Smooth muscle cell (in vitro differentiated cells): ENCODE data around the gene DAPK2. TPM values are rescaled to one million over a fixed set of nuclear protein-coding genes. Genes with fewer than 3 reads are reported as not detected.

Experiments
- DNase-seq: peaks from one replicate; lab custom pipeline; 2025; ENCODE audit not compliant: unreplicated experiment; lab: John Stamatoyannopoulos, UW
- H2AFZ ChIP-seq: fragments of 200-600 bp; sonication (generic); 2 replicates; pipeline ENCODE4 v1.6.0; 2016; ENCODE audit warnings: antibody characterized with exemption, low read depth, mild to moderate bottlenecking
- H3F3A ChIP-seq: fragments of 200-600 bp; sonication (generic); 2 replicates; pipeline ENCODE4 v1.6.0; 2017; ENCODE audit warnings: antibody characterized with exemption, low read depth
- H3K27ac ChIP-seq: fragments of 200-600 bp; sonication (generic); 2 replicates; pipeline ENCODE4 v1.5.1; 2016; ENCODE audit warnings: low read depth, mild to moderate bottlenecking
- H3K27me3 ChIP-seq: fragments of 200-600 bp; sonication (generic); 2 replicates; pipeline ENCODE4 v1.6.1; 2016; ENCODE audit warnings: low read depth, mild to moderate bottlenecking
- H3K36me3 ChIP-seq: fragments of 200-600 bp; sonication (generic); 2 replicates; pipeline ENCODE4 v1.5.1; 2016; ENCODE audit warnings: low read depth
- H3K4me1 ChIP-seq: fragments of 200-600 bp; sonication (generic); 2 replicates; pipeline ENCODE4 v1.5.1; 2016; ENCODE audit warnings: low read depth
- H3K4me2 ChIP-seq: fragments of 200-600 bp; sonication (generic); 2 replicates; pipeline ENCODE4 v1.6.0; 2016; ENCODE audit warnings: mild to moderate bottlenecking
- H3K4me3 ChIP-seq: fragments of 200-600 bp; sonication (generic); 2 replicates; pipeline ENCODE4 v1.5.1; 2016; ENCODE audit warnings: mild to moderate bottlenecking
- H3K79me2 ChIP-seq: fragments of 200-600 bp; sonication (generic); 2 replicates; pipeline ENCODE4 v1.6.0; 2016; ENCODE audit warnings: low read depth, mild to moderate bottlenecking
- H3K9ac ChIP-seq: fragments of 200-600 bp; sonication (generic); 2 replicates; pipeline ENCODE4 v1.6.0; 2016; ENCODE audit warnings: low read depth
- H3K9me3 ChIP-seq: fragments of 200-600 bp; sonication (generic); replicated peaks from 2 replicates; pipeline ENCODE4 v1.5.1; 2016; ENCODE audit warnings: low read depth
- H4K20me1 ChIP-seq: fragments of 200-600 bp; sonication (generic); 2 replicates; pipeline ENCODE4 v1.6.0; 2016; ENCODE audit warnings: low read depth
- WGBS: methylation state at CpG from one replicate; pipeline ENCODE4 v1.1.7; 2016; ENCODE audit warnings: low lambda C conversion rate; 5-methylcytosine and 5-hydroxymethylcytosine counted together
- polyA plus RNA-seq: library from polyadenylated mRNA; unstranded; fragments of >200 nt; fragmentation: Nextera tagmentation; extraction: Ambion mirVana; gene quantifications from 2 replicates; pipeline ENCODE4 v1.2.1, GENCODE V29; 2016
- total RNA-seq: library from RNA; depleted of rRNA; stranded (reverse); fragments of >200 nt; gene quantifications from 2 replicates; pipeline ENCODE4 v1.2.3, GENCODE V29; 2014
- TF ChIP-seq, protein P1 (sequence below): fragments of 200-600 bp; sonication (generic); IDR thresholded peaks from 2 replicates; pipeline ENCODE4 v1.5.1; 2017; ENCODE audit warnings: borderline replicate concordance, mild to moderate bottlenecking, antibody characterized with exemption; ENCODE audit not compliant: insufficient read depth, poor library complexity, severe bottlenecking

The DAPK2 gene
- total and polyA plus RNA-seq, 2 experiments from 2014 or later, result not detected

DNA sequence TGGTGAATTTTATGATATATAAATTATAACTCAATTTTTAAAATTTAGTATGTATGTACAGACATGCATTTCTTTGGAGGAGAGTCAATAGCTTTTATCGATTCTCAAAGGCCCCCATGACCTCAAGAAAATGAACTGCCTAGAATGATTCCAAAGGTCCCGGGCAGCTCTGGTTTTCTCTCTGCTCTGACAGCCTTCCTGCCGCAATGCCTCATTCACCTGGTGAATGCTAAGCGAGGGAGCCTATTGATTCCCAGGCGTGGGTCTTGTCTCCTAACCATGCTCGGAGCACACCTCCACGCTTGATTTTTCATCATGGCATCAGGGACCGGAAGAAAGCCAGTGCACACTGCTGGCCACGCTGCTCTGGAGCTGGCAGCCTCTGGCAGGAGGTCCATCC, 132.9 kb downstream of the DAPK2 start:
- H3F3A ChIP-seq, result no peaks in the 10 kb centered on the region

DNA sequence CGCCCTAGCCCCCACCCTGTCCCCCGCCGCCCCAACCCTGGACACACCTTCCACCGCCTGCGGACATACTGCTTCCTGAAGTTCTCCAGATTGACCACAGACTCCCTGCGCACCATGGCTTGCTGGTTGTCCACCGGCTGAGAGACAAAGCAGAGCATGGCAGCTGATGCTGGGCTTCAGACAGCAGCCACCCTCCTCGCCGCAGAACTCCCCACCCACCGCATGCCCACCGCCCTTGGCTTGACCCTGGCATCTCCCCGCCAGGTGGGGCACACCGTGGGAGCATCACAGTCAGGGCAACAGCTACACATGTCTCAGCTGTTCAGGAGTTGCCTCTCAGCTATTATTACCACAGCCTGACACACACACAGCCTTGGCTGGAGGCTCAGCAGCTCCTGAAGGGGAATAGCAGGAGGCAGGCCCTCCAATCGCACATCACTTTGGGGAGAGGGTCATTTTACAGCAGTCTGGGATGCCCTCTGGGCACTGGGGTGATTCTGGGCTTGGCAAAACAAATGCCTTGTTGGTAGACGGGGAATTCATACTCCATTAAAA, 134.1 kb downstream of the DAPK2 start:
- Histone ChIP-seq H3K4me1 (peaks cover 6% of the 10 kb centered on the region), H3K79me2 (no peaks in the 10 kb centered on the region), H4K20me1 (no peaks in the 10 kb centered on the region), H3K27ac (no peak overlapping the region), H3F3A (no peaks in the 10 kb centered on the region), H3K4me2 (no peak overlapping the region), H3K9me3 (no peaks in the 10 kb centered on the region), H2AFZ (no peak overlapping the region), H3K9ac (no peak overlapping the region), H3K36me3 (no peaks in the 10 kb centered on the region), H3K27me3 (peaks cover 3% of the 10 kb centered on the region), H3K4me3 (no peak overlapping the region)
- DNase-seq, result no peak
- TF ChIP-seq, protein P1, sequence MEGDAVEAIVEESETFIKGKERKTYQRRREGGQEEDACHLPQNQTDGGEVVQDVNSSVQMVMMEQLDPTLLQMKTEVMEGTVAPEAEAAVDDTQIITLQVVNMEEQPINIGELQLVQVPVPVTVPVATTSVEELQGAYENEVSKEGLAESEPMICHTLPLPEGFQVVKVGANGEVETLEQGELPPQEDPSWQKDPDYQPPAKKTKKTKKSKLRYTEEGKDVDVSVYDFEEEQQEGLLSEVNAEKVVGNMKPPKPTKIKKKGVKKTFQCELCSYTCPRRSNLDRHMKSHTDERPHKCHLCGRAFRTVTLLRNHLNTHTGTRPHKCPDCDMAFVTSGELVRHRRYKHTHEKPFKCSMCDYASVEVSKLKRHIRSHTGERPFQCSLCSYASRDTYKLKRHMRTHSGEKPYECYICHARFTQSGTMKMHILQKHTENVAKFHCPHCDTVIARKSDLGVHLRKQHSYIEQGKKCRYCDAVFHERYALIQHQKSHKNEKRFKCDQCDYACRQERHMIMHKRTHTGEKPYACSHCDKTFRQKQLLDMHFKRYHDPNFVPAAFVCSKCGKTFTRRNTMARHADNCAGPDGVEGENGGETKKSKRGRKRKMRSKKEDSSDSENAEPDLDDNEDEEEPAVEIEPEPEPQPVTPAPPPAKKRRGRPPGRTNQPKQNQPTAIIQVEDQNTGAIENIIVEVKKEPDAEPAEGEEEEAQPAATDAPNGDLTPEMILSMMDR, result no peak
- 88% methylated on average over 12 of the region's 15 CpGs for WGBS

More for the DNA sequence above, 132.9 kb downstream of the DAPK2 start:
- peaks cover 14% of the 10 kb centered on the region for H3K4me1 ChIP-seq
- no peak overlapping the region for H3K27ac ChIP-seq
- no peak overlapping the region for H3K4me3 ChIP-seq
- TF ChIP-seq, protein P1, result no peak
- no peaks in the 10 kb centered on the region for H3K79me2 ChIP-seq
- H4K20me1 ChIP-seq, result no peaks in the 10 kb centered on the region
- no peaks in the 10 kb centered on the region for H3K36me3 ChIP-seq
- H2AFZ ChIP-seq, result no peak overlapping the region
- 96% methylated on average over 9 of the region's 9 CpGs for WGBS
- H3K4me2 ChIP-seq, result no peak overlapping the region
- no peaks in the 10 kb centered on the region for H3K9me3 ChIP-seq
- no peak for DNase-seq
- peaks cover 3% of the 10 kb centered on the region for H3K27me3 ChIP-seq
- H3K9ac ChIP-seq, result no peak overlapping the region

DNA sequence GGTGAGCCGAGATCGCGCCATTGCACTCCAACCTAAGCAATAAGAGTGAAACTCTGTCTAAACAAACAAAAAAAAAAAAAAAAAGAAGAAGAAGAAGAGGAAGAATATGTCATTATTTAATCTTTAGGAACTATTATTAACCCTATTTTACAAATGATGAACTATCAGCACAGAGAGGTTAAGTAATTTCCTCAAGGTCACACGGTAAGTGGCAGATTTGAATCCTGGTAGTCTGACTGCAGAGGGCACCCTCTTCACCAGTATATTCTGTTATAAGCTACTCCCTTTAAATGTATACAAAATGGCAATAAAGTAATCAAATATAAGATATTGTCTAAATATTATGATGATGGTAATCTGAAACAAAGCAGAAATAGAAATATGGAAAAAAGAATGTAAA, 135.1 kb downstream of the DAPK2 start:
- WGBS, result 82% methylated on average over 4 of the region's 4 CpGs
- Histone ChIP-seq H3K79me2 (no peaks in the 10 kb centered on the region), H3K36me3 (no peaks in the 10 kb centered on the region), H3K4me2 (no peak overlapping the region), H2AFZ (no peak overlapping the region), H3K9me3 (no peaks in the 10 kb centered on the region), H3F3A (no peaks in the 10 kb centered on the region), H3K4me1 (peaks cover 4% of the 10 kb centered on the region), H3K27ac (no peak overlapping the region), H3K9ac (no peak overlapping the region), H3K27me3 (peaks cover 3% of the 10 kb centered on the region), H4K20me1 (no peaks in the 10 kb centered on the region), H3K4me3 (no peak overlapping the region)
- TF ChIP-seq, protein P1, result no peak
- no peak for DNase-seq

DNA sequence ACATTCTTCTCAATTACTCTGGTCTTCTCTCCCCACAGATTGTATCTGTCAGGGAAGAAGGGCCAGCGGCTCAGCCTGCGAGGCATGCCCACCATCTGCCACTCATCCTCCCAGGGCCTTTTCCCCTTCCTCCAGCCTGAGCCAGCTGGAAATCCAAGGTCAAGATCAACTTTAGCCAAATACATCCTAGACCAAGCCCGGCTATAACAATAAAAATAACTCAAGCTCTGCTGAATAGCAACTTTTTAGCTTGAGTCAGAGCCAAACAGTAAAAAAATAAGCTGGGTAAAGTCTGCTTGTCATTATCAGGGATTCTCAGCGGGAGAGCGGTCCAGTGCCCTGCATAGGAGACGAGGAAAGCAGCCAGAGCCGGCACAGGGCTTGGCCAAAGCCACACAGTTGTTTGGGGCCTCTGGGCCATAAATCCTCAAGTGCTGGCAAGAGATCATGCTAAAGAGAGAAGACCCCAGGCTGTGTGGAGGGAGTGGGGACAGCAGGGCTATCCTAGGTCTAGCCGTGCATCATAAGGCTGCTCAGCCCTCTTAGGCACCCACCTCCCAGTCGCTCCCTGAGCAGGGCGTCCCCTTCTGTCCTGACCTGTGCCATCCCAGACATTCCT, 136.4 kb downstream of the DAPK2 start:
- TF ChIP-seq, protein P1, result no peak
- no peak overlapping the region for H3K9ac ChIP-seq
- H4K20me1 ChIP-seq, result no peaks in the 10 kb centered on the region
- no peaks in the 10 kb centered on the region for H3K9me3 ChIP-seq
- peaks cover 3% of the 10 kb centered on the region for H3K27me3 ChIP-seq
- DNase-seq, result peak; percentile 9
- H3K4me1 ChIP-seq, result no peaks in the 10 kb centered on the region
- WGBS, result 40% methylated on average over 10 of the region's 10 CpGs
- no peak overlapping the region for H2AFZ ChIP-seq
- no peak overlapping the region for H3K4me3 ChIP-seq
- no peaks in the 10 kb centered on the region for H3K79me2 ChIP-seq
- no peaks in the 10 kb centered on the region for H3K36me3 ChIP-seq
- H3K27ac ChIP-seq, result no peak overlapping the region
- H3F3A ChIP-seq, result no peaks in the 10 kb centered on the region
- peak overlapping the region; percentile 70 for H3K4me2 ChIP-seq
